CD4-positive, alpha-beta T cell (primary cell): ENCODE data around the gene ROPN1. TPM values are rescaled to one million over a fixed set of nuclear protein-coding genes. Genes with fewer than 3 reads are reported as not detected.

Source experiments
- ATAC-seq: fragments of 200-7000 bp; cut with Tn5 transposase; one replicate; pipeline ENCODE4 v1.10.0; 2022; ENCODE audit warnings: mild to moderate bottlenecking; ENCODE audit not compliant: poor library complexity
- CTCF ChIA-PET: fragments of 350-600 bp; sonication (Branson Sonifier 250); formaldehyde crosslinking; loops from one replicate; lab custom pipeline; 2021; ENCODE audit warnings: antibody characterized with exemption, inconsistent platforms; lab: Charles Lee
- POLR2A ChIA-PET: fragments of 350-600 bp; sonication (Branson Sonifier 250); formaldehyde crosslinking; loops from one replicate; lab custom pipeline; 2021; ENCODE audit warnings: antibody characterized with exemption, inconsistent platforms; lab: Charles Lee
- DNase-seq, 14 experiments: peaks; one replicate each; pipeline ENCODE4 v3.0.0-alpha.2; 2013 to 2020; ENCODE audit warnings: mixed read lengths in 2 of 14
- H3K27ac ChIP-seq, 2 donors: one replicate each; pipeline versions ENCODE4 v1.5.1 to v1.7.0; 2013; ENCODE audit warnings: low read length in 2 of 2, low read depth in 1 of 2, mild to moderate bottlenecking in 1 of 2
- H3K27me3 ChIP-seq, 2 experiments: 1 replicate in 1 of 2; 2 replicates in 1 of 2; pipeline versions ENCODE4 v1.6.1 to v1.7.0; 2013; ENCODE audit warnings: low read length in 2 of 2, control low read depth in 1 of 2, mild to moderate bottlenecking in 1 of 2, moderate library complexity in 1 of 2; ENCODE audit not compliant: insufficient read depth in 2 of 2, control insufficient read depth in 1 of 2
- H3K36me3 ChIP-seq: one replicate; pipeline ENCODE4 v1.6.1; 2013; ENCODE audit warnings: low read length, control low read depth; ENCODE audit not compliant: insufficient read depth
- H3K4me1 ChIP-seq: one replicate; pipeline ENCODE4 v1.6.1; 2013; ENCODE audit warnings: low read length, control low read depth; ENCODE audit not compliant: insufficient read depth
- H3K4me3 ChIP-seq: one replicate; pipeline ENCODE4 v1.5.1; 2013; ENCODE audit warnings: mild to moderate bottlenecking, low read length, moderate library complexity
- H3K9me3 ChIP-seq, 2 experiments: 1 replicate in 1 of 2; 2 replicates in 1 of 2; pipeline versions ENCODE4 v1.6.1 to v1.7.0; 2013; ENCODE audit warnings: low read length in 2 of 2, mild to moderate bottlenecking in 2 of 2, control low read depth in 1 of 2, moderate library complexity in 1 of 2; ENCODE audit not compliant: control insufficient read depth in 1 of 2, insufficient read depth in 1 of 2
- H3K27ac Mint-ChIP-seq: one replicate; pipeline ENCODE4 v1.8.0; 2020; ENCODE audit warnings: mixed read lengths
- H3K27me3 Mint-ChIP-seq: one replicate; pipeline ENCODE4 v1.8.0; 2021; ENCODE audit warnings: mixed read lengths
- H3K36me3 Mint-ChIP-seq: one replicate; pipeline ENCODE4 v1.8.0; 2021; ENCODE audit warnings: low read depth, mixed read lengths
- H3K4me1 Mint-ChIP-seq: one replicate; pipeline ENCODE4 v1.8.0; 2021; ENCODE audit warnings: low read depth, mixed read lengths
- H3K4me3 Mint-ChIP-seq: one replicate; pipeline ENCODE4 v1.8.0; 2020; ENCODE audit warnings: mild to moderate bottlenecking, mixed read lengths
- H3K9me3 Mint-ChIP-seq: one replicate; pipeline ENCODE4 v1.8.0; 2020; ENCODE audit warnings: mixed read lengths
- intact Hi-C, 2 experiments: fragments of 100-400 bp; cut with DNase I in 1 of 2; cut with micrococcal nuclease in 1 of 2; formaldehyde crosslinking; loops; one replicate each; pipeline versions ENCODE4 v1.15.1 to v1.9.0; 2023 to 2025; cut with DNase I, micrococcal nuclease
- total RNA-seq, 174 experiments: library from RNA in 2 of 174; stranded (reverse) in 2 of 174; gene quantifications; one replicate each; pipeline ENCODE4 v1.2.3 and lab custom pipeline; 2021 to 2026
- TF ChIP-seq, protein P1 (sequence below): fragments of 200-600 bp; IDR thresholded peaks from one replicate; pipeline ENCODE4 v1.8.0; 2022; ENCODE audit warnings: antibody characterized with exemption, mild to moderate bottlenecking

ROPN1 gene
- total RNA-seq, 2 experiments from 2014 or later = not detected

DNA sequence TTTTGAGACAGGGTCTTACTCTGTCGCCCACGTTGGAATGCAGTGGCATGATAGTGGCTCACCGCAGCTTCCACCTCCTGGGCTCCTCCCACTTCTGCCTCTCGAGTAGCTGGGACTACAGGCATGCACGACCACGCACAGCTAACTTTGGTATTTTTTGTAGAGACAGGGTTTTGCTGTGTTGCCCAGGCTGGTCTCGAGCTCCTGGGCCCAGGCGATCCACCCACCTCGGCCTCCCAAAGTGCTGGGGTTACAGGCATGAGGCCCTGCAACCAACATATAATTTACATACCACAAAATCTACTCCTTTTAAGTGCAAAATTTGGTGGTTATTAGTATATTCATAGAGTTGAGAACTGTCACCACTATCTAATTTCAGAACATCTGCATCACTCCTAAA is 62.6 kb downstream of the ROPN1 start:
- no peaks in the 10 kb centered on the region for H3K9me3 ChIP-seq
- ATAC-seq (no peak), DNase-seq (no peak)
- H3K36me3 ChIP-seq = peaks cover 13% of the 10 kb centered on the region
- Mint-ChIP-seq H3K4me1 (no peaks in the 10 kb centered on the region), H3K4me3 (no peak overlapping the region), H3K27ac (no peak overlapping the region), H3K36me3 (peaks cover 74% of the 10 kb centered on the region), H3K27me3 (no peaks in the 10 kb centered on the region), H3K9me3 (peaks cover 2% of the 10 kb centered on the region)
- no peaks in the 10 kb centered on the region for H3K27me3 ChIP-seq
- no peak overlapping the region for H3K4me3 ChIP-seq
- intact Hi-C loops = no loop called here
- ChIA-PET CTCF (no interaction called here), POLR2A (no interaction called here)
- H3K27ac ChIP-seq = no peak overlapping the region
- H3K4me1 ChIP-seq = no peaks in the 10 kb centered on the region
- TF ChIP-seq, protein P1, sequence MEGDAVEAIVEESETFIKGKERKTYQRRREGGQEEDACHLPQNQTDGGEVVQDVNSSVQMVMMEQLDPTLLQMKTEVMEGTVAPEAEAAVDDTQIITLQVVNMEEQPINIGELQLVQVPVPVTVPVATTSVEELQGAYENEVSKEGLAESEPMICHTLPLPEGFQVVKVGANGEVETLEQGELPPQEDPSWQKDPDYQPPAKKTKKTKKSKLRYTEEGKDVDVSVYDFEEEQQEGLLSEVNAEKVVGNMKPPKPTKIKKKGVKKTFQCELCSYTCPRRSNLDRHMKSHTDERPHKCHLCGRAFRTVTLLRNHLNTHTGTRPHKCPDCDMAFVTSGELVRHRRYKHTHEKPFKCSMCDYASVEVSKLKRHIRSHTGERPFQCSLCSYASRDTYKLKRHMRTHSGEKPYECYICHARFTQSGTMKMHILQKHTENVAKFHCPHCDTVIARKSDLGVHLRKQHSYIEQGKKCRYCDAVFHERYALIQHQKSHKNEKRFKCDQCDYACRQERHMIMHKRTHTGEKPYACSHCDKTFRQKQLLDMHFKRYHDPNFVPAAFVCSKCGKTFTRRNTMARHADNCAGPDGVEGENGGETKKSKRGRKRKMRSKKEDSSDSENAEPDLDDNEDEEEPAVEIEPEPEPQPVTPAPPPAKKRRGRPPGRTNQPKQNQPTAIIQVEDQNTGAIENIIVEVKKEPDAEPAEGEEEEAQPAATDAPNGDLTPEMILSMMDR = no peak

DNA sequence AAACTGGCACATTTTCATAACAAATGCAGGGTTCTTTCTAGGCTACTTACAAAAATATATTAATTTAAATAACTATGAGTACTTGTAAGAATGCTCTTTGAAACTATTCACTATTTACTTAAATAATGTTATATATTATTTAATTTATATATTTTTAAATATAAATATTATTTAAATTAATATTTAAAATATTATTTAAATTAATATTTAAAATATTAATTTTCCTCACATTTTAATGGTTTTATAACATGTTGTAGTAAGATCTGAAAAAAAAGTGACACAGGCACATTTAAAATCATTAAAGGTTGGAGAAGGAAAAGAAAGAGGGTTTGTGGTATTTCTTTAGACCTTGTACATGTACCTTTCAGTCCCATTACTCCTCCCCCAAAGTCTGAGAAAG is 65.5 kb downstream of the ROPN1 start:
- peaks cover 75% of the 10 kb centered on the region for H3K36me3 Mint-ChIP-seq
- peaks cover 8% of the 10 kb centered on the region for H3K36me3 ChIP-seq

DNA sequence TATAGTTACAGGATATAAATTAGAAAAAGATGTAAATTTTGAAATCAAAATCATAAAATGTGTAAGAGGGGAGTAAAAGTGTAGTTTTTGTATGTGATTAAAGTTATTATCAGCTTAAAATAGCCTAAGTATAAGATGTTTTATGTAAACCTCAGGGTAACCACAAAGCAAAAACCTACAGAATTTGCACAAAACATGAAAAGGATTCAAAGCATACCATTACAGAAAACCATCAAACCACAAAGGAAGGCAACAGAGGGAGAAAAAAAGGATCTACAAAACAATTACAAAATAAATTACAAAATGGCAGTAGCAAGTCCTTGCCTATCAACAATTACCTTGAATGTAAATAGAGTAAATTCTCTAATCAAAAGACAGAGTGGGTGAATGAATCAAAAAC is 71.1 kb downstream of the ROPN1 start:
- H3K27me3 Mint-ChIP-seq = no peaks in the 10 kb centered on the region
- H3K4me1 ChIP-seq = no peaks in the 10 kb centered on the region
- H3K36me3 Mint-ChIP-seq = peaks cover 72% of the 10 kb centered on the region
- intact Hi-C loops = no loop called here
- H3K27me3 ChIP-seq = no peaks in the 10 kb centered on the region
- DNase-seq (no peak), ATAC-seq (no peak)
- no peak overlapping the region for H3K27ac ChIP-seq
- peaks cover 5 to 15% of the 10 kb centered on the region in 2 experiments for H3K9me3 ChIP-seq
- CTCF ChIA-PET = no interaction called here
- no peak overlapping the region for H3K27ac Mint-ChIP-seq
- peaks cover 20% of the 10 kb centered on the region for H3K9me3 Mint-ChIP-seq
- TF ChIP-seq, protein P1 = no peak
- H3K4me3 ChIP-seq = no peak overlapping the region
- no peaks in the 10 kb centered on the region for H3K36me3 ChIP-seq
- POLR2A ChIA-PET = no interaction called here
- H3K4me1 Mint-ChIP-seq = no peaks in the 10 kb centered on the region
- H3K4me3 Mint-ChIP-seq = no peak overlapping the region

More for the DNA sequence above, 65.5 kb downstream of the ROPN1 start:
- no peak overlapping the region for H3K27ac Mint-ChIP-seq
- ChIA-PET CTCF (interaction anchor here (0.6 to 1.1 kb wide), 2 partner anchors 11 to 52 kb away, joined by 3 read pairs; no protein-coding TSS in a partner anchor), POLR2A (no interaction called here)
- ATAC-seq = no peak
- no peaks in the 10 kb centered on the region for H3K27me3 ChIP-seq
- no peaks in the 10 kb centered on the region for H3K9me3 ChIP-seq
- DNase-seq = no peak
- no peak overlapping the region for H3K4me3 ChIP-seq
- intact Hi-C loops = no loop called here
- no peak overlapping the region for H3K4me3 Mint-ChIP-seq
- no peaks in the 10 kb centered on the region for H3K4me1 ChIP-seq
- TF ChIP-seq, protein P1 = no peak
- no peak overlapping the region for H3K27ac ChIP-seq
- peaks cover 13% of the 10 kb centered on the region for H3K9me3 Mint-ChIP-seq
- no peaks in the 10 kb centered on the region for H3K4me1 Mint-ChIP-seq
- H3K27me3 Mint-ChIP-seq = no peaks in the 10 kb centered on the region
